Peyer's patch (tissue), 4 donors: ENCODE measurements around the gene GALK2. TPM values are rescaled to one million over a fixed set of nuclear protein-coding genes. Genes with fewer than 3 reads are reported as not detected.

Experiments used
- DNase-seq, 3 donors: peaks; one replicate each; pipeline ENCODE4 v3.0.0-alpha.2; 2017 to 2019
- H3K27ac ChIP-seq, 4 donors: fragments of 200-600 bp; sonication (generic); one replicate each; pipeline ENCODE4 v1.5.1; 2016 to 2019
- H3K27me3 ChIP-seq, 2 donors: fragments of 200-600 bp; sonication (generic); one replicate each; pipeline ENCODE4 v1.5.1; 2019
- H3K36me3 ChIP-seq, 3 donors: fragments of 200-600 bp; sonication (generic); one replicate each; pipeline ENCODE4 v1.5.1; 2016 to 2019
- H3K4me1 ChIP-seq, 4 donors: fragments of 200-600 bp; sonication (generic); one replicate each; pipeline ENCODE4 v1.5.1; 2016 to 2019
- H3K4me3 ChIP-seq, 4 donors: fragments of 200-600 bp; sonication (generic); 1 replicate in 3 of 4; 2 replicates in 1 of 4; pipeline ENCODE4 v1.5.1; 2016 to 2019; ENCODE audit warnings: mild to moderate bottlenecking in 1 of 4
- H3K9me3 ChIP-seq, 4 donors: fragments of 200-600 bp; sonication (generic); one replicate each; pipeline ENCODE4 v1.5.1; 2016 to 2019; ENCODE audit warnings: mild to moderate bottlenecking in 1 of 4
- POLR2A ChIP-seq, 2 donors: fragments of 450-650 bp; IDR thresholded peaks; one replicate each; pipeline ENCODE4 v1.5.1; 2017; ENCODE audit warnings: antibody characterized with exemption in 2 of 2, mild to moderate bottlenecking in 2 of 2, moderate library complexity in 2 of 2
- total RNA-seq, 4 donors: library from RNA; depleted of rRNA; stranded (reverse); fragments of >200 nt; gene quantifications; one replicate each; pipeline ENCODE4 v1.1.0, GENCODE V29; 2016
- TF ChIP-seq, protein P1 (sequence below), 6 experiments: fragments of 450-650 bp in 4 of 6; fragments of 200-600 bp in 2 of 6; sonication (generic) in 1 of 6; IDR thresholded peaks; one replicate each; pipeline ENCODE4 v1.5.1; 2017 to 2019; ENCODE audit warnings: antibody characterized with exemption in 6 of 6, mild to moderate bottlenecking in 3 of 6, moderate library complexity in 1 of 6

Gene GALK2
- total RNA-seq, 4 donors from 2014 or later = 33.4 to 61.9 (median 44.3) TPM

DNA sequence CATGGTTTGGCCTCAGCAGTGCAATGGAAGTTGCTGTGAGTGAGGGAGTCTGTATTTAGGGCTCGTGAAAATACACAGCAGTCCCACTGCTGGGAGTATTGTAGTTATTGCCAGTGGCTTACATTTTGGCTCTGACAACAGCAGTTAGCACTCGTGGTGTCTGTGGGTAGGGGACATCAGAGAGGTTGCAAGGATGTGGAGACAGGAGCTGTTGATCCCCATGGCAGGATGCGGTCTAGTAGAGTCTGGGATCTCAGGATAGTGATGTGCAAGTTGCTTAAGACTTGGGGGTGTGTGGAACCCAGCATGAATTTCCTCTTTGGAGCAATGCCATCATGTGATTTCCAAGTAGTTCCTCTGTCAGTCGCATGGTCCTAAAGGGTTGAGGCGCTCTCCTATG lies 59.9 kb downstream of the GALK2 start:
- Histone ChIP-seq H3K9me3 (peaks cover 0 to 3% (median 0%) of the 10 kb centered on the region in 4 donors), H3K27ac (no peak overlapping the region), H3K4me3 (no peak overlapping the region), H3K27me3 (no peaks in the 10 kb centered on the region), H3K4me1 (no peaks in the 10 kb centered on the region), H3K36me3 (peaks cover 0 to 6% (median 0%) of the 10 kb centered on the region in 3 donors)
- DNase-seq = no peak
- TF ChIP-seq, protein P1, sequence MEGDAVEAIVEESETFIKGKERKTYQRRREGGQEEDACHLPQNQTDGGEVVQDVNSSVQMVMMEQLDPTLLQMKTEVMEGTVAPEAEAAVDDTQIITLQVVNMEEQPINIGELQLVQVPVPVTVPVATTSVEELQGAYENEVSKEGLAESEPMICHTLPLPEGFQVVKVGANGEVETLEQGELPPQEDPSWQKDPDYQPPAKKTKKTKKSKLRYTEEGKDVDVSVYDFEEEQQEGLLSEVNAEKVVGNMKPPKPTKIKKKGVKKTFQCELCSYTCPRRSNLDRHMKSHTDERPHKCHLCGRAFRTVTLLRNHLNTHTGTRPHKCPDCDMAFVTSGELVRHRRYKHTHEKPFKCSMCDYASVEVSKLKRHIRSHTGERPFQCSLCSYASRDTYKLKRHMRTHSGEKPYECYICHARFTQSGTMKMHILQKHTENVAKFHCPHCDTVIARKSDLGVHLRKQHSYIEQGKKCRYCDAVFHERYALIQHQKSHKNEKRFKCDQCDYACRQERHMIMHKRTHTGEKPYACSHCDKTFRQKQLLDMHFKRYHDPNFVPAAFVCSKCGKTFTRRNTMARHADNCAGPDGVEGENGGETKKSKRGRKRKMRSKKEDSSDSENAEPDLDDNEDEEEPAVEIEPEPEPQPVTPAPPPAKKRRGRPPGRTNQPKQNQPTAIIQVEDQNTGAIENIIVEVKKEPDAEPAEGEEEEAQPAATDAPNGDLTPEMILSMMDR (IDR thresholded peaks at IDR 0.05) = no peak

DNA sequence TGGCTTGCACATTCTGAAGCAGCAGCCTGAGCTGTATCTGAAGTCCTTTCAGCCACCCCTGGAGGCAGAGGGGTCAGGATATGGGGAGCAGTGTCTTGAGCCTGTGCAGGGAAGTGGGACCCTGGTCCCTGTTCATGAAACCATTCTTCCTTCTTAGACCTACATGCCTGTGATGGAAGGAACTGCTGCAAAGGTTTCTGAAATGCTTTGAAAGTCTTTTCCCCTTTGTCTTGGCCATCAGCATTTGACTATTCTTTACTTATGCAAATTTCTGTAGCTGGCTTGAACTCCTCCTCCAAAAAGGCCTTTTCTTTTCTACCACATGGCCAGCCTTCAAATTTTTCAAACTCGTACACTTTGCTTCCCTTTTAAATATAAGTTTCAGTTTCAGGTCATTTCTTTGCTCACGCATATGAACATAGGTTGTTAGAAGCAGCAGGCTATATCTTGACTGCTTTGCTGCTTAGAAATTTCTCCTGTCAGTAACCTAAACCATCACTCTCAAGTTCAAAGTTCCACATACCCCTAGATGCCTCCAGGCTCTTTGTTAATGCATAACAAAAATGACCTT lies 62.3 kb downstream of the GALK2 start:
- H3K9me3 ChIP-seq = peaks cover 0 to 3% (median 0%) of the 10 kb centered on the region in 4 donors
- no peak overlapping the region for H3K27ac ChIP-seq
- no peaks in the 10 kb centered on the region for H3K36me3 ChIP-seq
- no peaks in the 10 kb centered on the region for H3K4me1 ChIP-seq
- no peak overlapping the region for H3K4me3 ChIP-seq
- no peak for DNase-seq
- no peaks in the 10 kb centered on the region for H3K27me3 ChIP-seq
- TF ChIP-seq, protein P1 (IDR thresholded peaks at IDR 0.05) = no peak
- TF ChIP-seq POLR2A (IDR thresholded peaks at IDR 0.05) = no peak

DNA sequence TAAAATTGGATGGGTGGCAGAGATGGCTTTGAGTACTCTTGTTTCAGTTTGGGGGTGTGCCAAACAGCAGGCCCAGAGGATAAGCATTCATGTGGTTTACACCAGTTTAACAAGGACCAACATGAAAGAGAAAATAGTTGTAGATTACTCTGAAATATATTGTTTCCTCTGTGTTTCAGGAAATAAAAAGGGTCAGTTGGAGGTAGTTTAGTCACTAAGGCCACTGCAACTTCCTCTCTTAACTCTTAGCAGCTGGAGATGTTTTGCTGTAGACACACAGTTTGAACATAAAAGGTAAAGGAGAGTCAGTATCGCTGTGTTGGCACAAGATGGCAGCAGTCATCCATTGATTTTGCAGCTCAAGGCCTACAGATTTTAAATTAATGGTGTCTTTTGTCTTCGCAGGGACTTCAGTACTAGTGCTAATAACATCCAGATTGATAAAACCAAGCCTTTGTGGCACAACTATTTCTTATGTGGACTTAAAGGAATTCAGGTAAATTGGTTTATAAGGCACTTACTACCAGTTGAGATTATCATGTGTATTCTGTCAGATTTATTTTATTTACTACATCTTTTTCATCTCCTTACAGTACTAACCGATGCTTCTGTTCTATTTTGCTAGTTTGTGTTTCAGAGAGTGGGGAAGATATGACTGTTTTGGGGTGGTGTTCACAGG lies 65.5 kb downstream of the GALK2 start:
- Histone ChIP-seq H3K4me3 (no peak overlapping the region), H3K27me3 (no peaks in the 10 kb centered on the region), H3K9me3 (no peaks in the 10 kb centered on the region), H3K36me3 (no peaks in the 10 kb centered on the region), H3K4me1 (no peaks in the 10 kb centered on the region), H3K27ac (no peak overlapping the region)
- peak in 1 of 3 donors; percentile 55 for DNase-seq
- TF ChIP-seq POLR2A (IDR thresholded peaks at IDR 0.05) = no peak
- TF ChIP-seq, protein P1 (IDR thresholded peaks at IDR 0.05) = peak in 5 of 6 experiments; percentile 45 to 73 (median 70)

DNA sequence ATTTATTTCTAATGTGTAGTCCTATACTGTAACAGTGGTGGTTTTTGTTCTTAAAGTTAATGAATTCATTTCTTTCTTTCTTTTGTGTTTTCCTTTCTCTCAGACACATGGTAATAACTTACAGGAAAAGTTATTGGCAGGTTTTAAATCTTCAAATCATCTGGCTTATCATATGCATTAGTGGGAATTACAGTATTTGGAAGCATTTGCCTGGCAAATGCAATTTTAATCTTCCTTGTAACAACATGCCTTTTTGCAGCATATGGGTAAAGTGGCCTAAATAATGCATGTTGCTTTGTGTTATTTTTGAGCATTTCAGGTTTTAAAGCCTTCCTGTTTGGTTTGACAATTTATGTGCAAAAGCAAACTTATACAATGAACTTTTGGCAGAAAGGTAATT lies 66.8 kb downstream of the GALK2 start:
- Histone ChIP-seq H3K4me3 (no peak overlapping the region), H3K4me1 (no peaks in the 10 kb centered on the region), H3K9me3 (no peaks in the 10 kb centered on the region), H3K27ac (no peak overlapping the region), H3K27me3 (no peaks in the 10 kb centered on the region), H3K36me3 (no peaks in the 10 kb centered on the region)
- DNase-seq = no peak
- no peak for TF ChIP-seq POLR2A (IDR thresholded peaks at IDR 0.05)
- TF ChIP-seq, protein P1 (IDR thresholded peaks at IDR 0.05) = no peak

DNA sequence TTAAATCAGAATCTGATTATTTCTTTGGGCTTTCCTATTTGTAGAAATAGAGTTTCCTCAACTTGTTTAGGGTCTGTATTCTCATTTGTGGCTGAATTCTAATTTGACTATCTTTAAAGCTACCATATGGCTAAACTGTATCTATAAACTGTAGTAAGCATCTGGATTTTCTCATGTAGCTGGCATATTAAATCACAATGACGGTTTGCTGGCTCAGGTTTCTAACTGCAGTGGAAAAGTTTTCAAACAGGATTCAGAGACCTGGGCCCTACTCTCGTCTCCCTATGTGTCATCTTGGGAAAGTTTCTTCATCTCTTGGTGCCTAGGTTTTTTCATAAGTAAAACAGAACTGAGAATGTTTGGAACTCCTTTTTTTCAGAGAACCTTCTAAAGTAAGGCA lies 68.3 kb downstream of the GALK2 start:
- TF ChIP-seq POLR2A (IDR thresholded peaks at IDR 0.05) = no peak
- TF ChIP-seq, protein P1 (IDR thresholded peaks at IDR 0.05) = no peak
- H3K4me3 ChIP-seq = no peak overlapping the region
- H3K36me3 ChIP-seq = no peaks in the 10 kb centered on the region
- no peaks in the 10 kb centered on the region for H3K9me3 ChIP-seq
- peak overlapping the region in 1 of 4 donors; percentile 25 for H3K27ac ChIP-seq
- no peak for DNase-seq
- H3K4me1 ChIP-seq = no peaks in the 10 kb centered on the region
- no peaks in the 10 kb centered on the region for H3K27me3 ChIP-seq
